ENCODE results near the gene GALR2. TPM values are rescaled to one million over a fixed set of nuclear protein-coding genes. Genes with fewer than 3 reads are reported as not detected.
A peak's percentile ranks its signal among the peaks of the same experiment; 100 is the strongest.

GALR2 gene
- total RNA-seq, 2 donors from 2014 or later = 9.5 to 10.6 TPM

GRCh38 chr17:76103274-76104139, 28.9 kb downstream of the GALR2 start, which contains the start of gene EXOC7:
Gene EXOC7 (minus strand): TSS chr17:76103787. CDS start chr17:76103692, 95 bp downstream.
- peak within 1 kb of the TSS; percentile 87 for H3K27ac Mint-ChIP-seq
- peaks cover 5 to 12% of the 10 kb centered on the region in 2 donors for H3K36me3 Mint-ChIP-seq (ENCODE audit: insufficient read depth in 2 of 2)

GRCh38 chr17:76104140-76104895, 29.7 kb downstream of the GALR2 start:
- ATAC-seq (replicated peaks in 1 of 2) (no peak), DNase-seq (no peak)
- H3K27ac Mint-ChIP-seq = peak overlapping the region; percentile 82
- no peaks in the 10 kb centered on the region for H3K9me3 Mint-ChIP-seq
- H3K4me1 Mint-ChIP-seq (ENCODE audit: low read depth) = peaks cover 22% of the 10 kb centered on the region
- H3K27me3 Mint-ChIP-seq (ENCODE audit: low read depth) = no peaks in the 10 kb centered on the region
- peaks cover 5 to 12% of the 10 kb centered on the region in 2 donors for H3K36me3 Mint-ChIP-seq (ENCODE audit: insufficient read depth in 2 of 2)
- peak overlapping the region; percentile 88 to 89 for H3K4me3 Mint-ChIP-seq

More at GRCh38 chr17:76103274-76104139, 28.9 kb downstream of the GALR2 start, which contains the start of gene EXOC7:
- peak; percentile 94 to 96 for ATAC-seq (replicated peaks in 1 of 2)
- Mint-ChIP-seq H3K4me1 (ENCODE audit: low read depth) (peaks cover 22% of the 10 kb centered on the region), H3K27me3 (ENCODE audit: low read depth) (no peaks in the 10 kb centered on the region), H3K9me3 (no peaks in the 10 kb centered on the region), H3K4me3 (peak within 1 kb of the TSS; percentile 88 to 89)
- DNase-seq = peak; percentile 93 to 97

GRCh38 chr17:76104896-76105231, 30.3 kb downstream of the GALR2 start:
- Mint-ChIP-seq H3K9me3 (no peaks in the 10 kb centered on the region), H3K4me1 (ENCODE audit: low read depth) (peaks cover 22% of the 10 kb centered on the region), H3K36me3 (ENCODE audit: insufficient read depth in 2 of 2) (peaks cover 5 to 7% of the 10 kb centered on the region in 2 donors), H3K4me3 (peak overlapping the region; percentile 88 to 89), H3K27ac (peak overlapping the region; percentile 82), H3K27me3 (ENCODE audit: low read depth) (no peaks in the 10 kb centered on the region)
- no peak for ATAC-seq (replicated peaks in 1 of 2)
- no peak for DNase-seq

GRCh38 chr17:76106703-76107102, 32.1 kb downstream of the GALR2 start:
- Mint-ChIP-seq H3K36me3 (ENCODE audit: insufficient read depth in 2 of 2) (peaks cover under 1 to 4% of the 10 kb centered on the region in 2 donors), H3K4me3 (no peak overlapping the region), H3K4me1 (ENCODE audit: low read depth) (peaks cover 15% of the 10 kb centered on the region), H3K9me3 (no peaks in the 10 kb centered on the region), H3K27me3 (ENCODE audit: low read depth) (no peaks in the 10 kb centered on the region), H3K27ac (no peak overlapping the region)
- DNase-seq = no peak
- ATAC-seq (replicated peaks in 1 of 2) = no peak

- DNase-seq = no peak
- Mint-ChIP-seq H3K9me3 (no peaks in the 10 kb centered on the region), H3K4me3 (no peak overlapping the region), H3K4me1 (ENCODE audit: low read depth) (peaks cover 10% of the 10 kb centered on the region), H3K27me3 (ENCODE audit: low read depth) (no peaks in the 10 kb centered on the region), H3K36me3 (ENCODE audit: insufficient read depth in 2 of 2) (peaks cover 0 to 4% of the 10 kb centered on the region in 2 donors), H3K27ac (no peak overlapping the region)
- ATAC-seq (replicated peaks in 1 of 2) = no peak
Observed at GRCh38 chr17:76107509-76107908, 32.9 kb downstream of the GALR2 start.

- H3K4me1 Mint-ChIP-seq (ENCODE audit: low read depth) = no peaks in the 10 kb centered on the region
- ATAC-seq (replicated peaks in 1 of 2) (no peak), DNase-seq (no peak)
- H3K36me3 Mint-ChIP-seq (ENCODE audit: insufficient read depth in 2 of 2) = no peaks in the 10 kb centered on the region
- H3K9me3 Mint-ChIP-seq = peaks cover 0 to 2% of the 10 kb centered on the region in 2 donors
- H3K4me3 Mint-ChIP-seq = no peak overlapping the region
- H3K27ac Mint-ChIP-seq = no peak overlapping the region
- no peaks in the 10 kb centered on the region for H3K27me3 Mint-ChIP-seq (ENCODE audit: low read depth)
Observed at GRCh38 chr17:76111956-76112355, 37.4 kb downstream of the GALR2 start.

GRCh38 chr17:76115138-76115754, 40.7 kb downstream of the GALR2 start:
- Mint-ChIP-seq H3K4me3 (no peak overlapping the region), H3K4me1 (ENCODE audit: low read depth) (no peaks in the 10 kb centered on the region), H3K36me3 (ENCODE audit: insufficient read depth in 2 of 2) (no peaks in the 10 kb centered on the region), H3K27ac (no peak overlapping the region), H3K27me3 (ENCODE audit: low read depth) (no peaks in the 10 kb centered on the region), H3K9me3 (peaks cover 0 to 2% of the 10 kb centered on the region in 2 donors)
- ATAC-seq (replicated peaks in 1 of 2) (no peak), DNase-seq (no peak)

GRCh38 chr17:76119409-76120371, 45.1 kb downstream of the GALR2 start:
- H3K36me3 Mint-ChIP-seq (ENCODE audit: insufficient read depth in 2 of 2) = no peaks in the 10 kb centered on the region
- no peak overlapping the region for H3K4me3 Mint-ChIP-seq
- ATAC-seq (replicated peaks in 1 of 2) (no peak), DNase-seq (no peak)
- peaks cover 23% of the 10 kb centered on the region for H3K4me1 Mint-ChIP-seq (ENCODE audit: low read depth)
- no peaks in the 10 kb centered on the region for H3K27me3 Mint-ChIP-seq (ENCODE audit: low read depth)
- no peaks in the 10 kb centered on the region for H3K9me3 Mint-ChIP-seq
- no peak overlapping the region for H3K27ac Mint-ChIP-seq

GRCh38 chr17:76120658-76121008, 46.1 kb downstream of the GALR2 start:
- H3K27ac Mint-ChIP-seq = peak overlapping the region; percentile 71
- peaks cover 28% of the 10 kb centered on the region for H3K4me1 Mint-ChIP-seq (ENCODE audit: low read depth)
- H3K27me3 Mint-ChIP-seq (ENCODE audit: low read depth) = no peaks in the 10 kb centered on the region
- no peaks in the 10 kb centered on the region for H3K36me3 Mint-ChIP-seq (ENCODE audit: insufficient read depth in 2 of 2)
- H3K9me3 Mint-ChIP-seq = no peaks in the 10 kb centered on the region
- H3K4me3 Mint-ChIP-seq = peak overlapping the region; percentile 40 to 46
- DNase-seq (no peak), ATAC-seq (replicated peaks in 1 of 2) (no peak)

- no peaks in the 10 kb centered on the region for H3K27me3 Mint-ChIP-seq (ENCODE audit: low read depth)
- DNase-seq (peak; percentile 36 to 45), ATAC-seq (replicated peaks in 1 of 2) (peak in 1 of 2 donors; percentile 18)
- H3K27ac Mint-ChIP-seq = peak overlapping the region; percentile 74
- no peaks in the 10 kb centered on the region for H3K9me3 Mint-ChIP-seq
- no peaks in the 10 kb centered on the region for H3K36me3 Mint-ChIP-seq (ENCODE audit: insufficient read depth in 2 of 2)
- peaks cover 42% of the 10 kb centered on the region for H3K4me1 Mint-ChIP-seq (ENCODE audit: low read depth)
- peak overlapping the region; percentile 40 to 69 for H3K4me3 Mint-ChIP-seq
Observed at GRCh38 chr17:76121932-76122430, 47.4 kb downstream of the GALR2 start.

GRCh38 chr17:76122431-76123190, 48.0 kb downstream of the GALR2 start:
- Mint-ChIP-seq H3K4me3 (peak overlapping the region; percentile 40 to 60), H3K36me3 (ENCODE audit: insufficient read depth in 2 of 2) (no peaks in the 10 kb centered on the region), H3K27ac (peak overlapping the region; percentile 74), H3K9me3 (no peaks in the 10 kb centered on the region), H3K27me3 (ENCODE audit: low read depth) (no peaks in the 10 kb centered on the region), H3K4me1 (ENCODE audit: low read depth) (peaks cover 48% of the 10 kb centered on the region)
- DNase-seq = no peak
- no peak for ATAC-seq (replicated peaks in 1 of 2)

All from activated T-cell treated with anti-CD3 and anti-CD28 coated beads, Interleukin-2, amount 50 U/mL, for 72 hours (primary cell).